ENCODE results near the gene RHCE. TPM values are rescaled to one million over a fixed set of nuclear protein-coding genes. Genes with fewer than 3 reads are reported as not detected.
A peak's percentile ranks its signal among the peaks of the same experiment; 100 is the strongest.
"Not testable (repeated sequence)": the region's sequence is repeated elsewhere in the genome, so short reads cannot be mapped to it uniquely, and the experiment has no call there.

The RHCE gene
- polyA plus RNA-seq, 2 donors = 0.20 to 0.73 TPM

DNA sequence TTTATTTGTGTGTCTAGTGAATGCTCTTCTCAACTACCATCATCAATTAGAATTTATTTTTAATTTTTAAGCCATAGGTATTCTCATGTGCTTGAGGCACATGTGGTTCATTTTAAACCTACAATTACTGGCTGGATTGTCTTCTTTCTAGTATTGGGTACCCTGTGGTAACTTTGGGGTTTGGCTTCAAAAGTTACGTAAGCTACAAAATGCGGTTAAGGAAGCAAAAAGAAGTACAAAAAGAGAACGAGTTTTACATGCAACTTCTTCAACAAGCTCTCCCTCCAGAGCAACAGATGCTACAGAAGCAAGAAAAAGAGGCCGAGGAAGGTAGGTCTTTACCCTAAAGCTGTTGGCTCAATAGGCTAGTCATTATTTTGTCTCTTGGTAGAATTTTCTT, 35.9 kb upstream of the RHCE start:
- Histone ChIP-seq H3K9me3 (ENCODE audit: control insufficient read depth in 2 of 2, insufficient read depth in 1 of 2, low read depth in 1 of 2, low read length in 1 of 2) (no peaks in the 10 kb centered on the region), H3K36me3 (ENCODE audit: control insufficient read depth in 2 of 2, insufficient read depth in 2 of 2, low read length in 1 of 2) (peaks cover 0 to 6% of the 10 kb centered on the region in 2 donors), H3K27ac (ENCODE audit: low read depth in 2 of 2, low read length in 1 of 2) (no peak overlapping the region), H3K4me1 (ENCODE audit: control insufficient read depth in 2 of 2, insufficient read depth in 2 of 2, low read length in 1 of 2) (no peaks in the 10 kb centered on the region), H3K4me3 (ENCODE audit: low read depth in 1 of 2, low read length in 2 of 2) (no peak overlapping the region), H3K27me3 (ENCODE audit: control insufficient read depth in 1 of 2, insufficient read depth in 2 of 2, low read length in 2 of 2) (no peaks in the 10 kb centered on the region)
- 84 to 89% methylated on average over 4 of the region's 4 CpGs for WGBS, 2 donors

DNA sequence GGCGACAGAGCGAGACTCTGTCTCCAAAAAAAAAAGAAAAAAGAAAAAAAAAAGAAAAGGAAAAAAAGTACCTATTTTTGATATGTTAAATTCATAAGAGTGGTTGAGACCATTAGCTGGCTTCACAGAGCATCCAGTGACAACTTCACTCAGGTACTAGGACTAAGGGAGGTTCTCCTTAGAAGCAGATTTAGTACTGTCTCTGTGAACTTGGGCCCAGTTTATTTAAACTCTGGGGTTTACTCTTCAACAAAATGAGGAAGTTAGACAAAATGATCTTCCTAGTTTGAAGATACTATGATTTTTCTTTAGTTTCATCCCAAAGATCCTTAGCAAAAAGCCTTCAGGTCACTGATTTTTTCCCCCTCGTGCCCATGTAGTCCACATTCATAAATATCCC, 31.3 kb upstream of the RHCE start:
- Histone ChIP-seq H3K4me3 (ENCODE audit: low read depth in 1 of 2, low read length in 2 of 2) (no peak overlapping the region), H3K36me3 (ENCODE audit: control insufficient read depth in 2 of 2, insufficient read depth in 2 of 2, low read length in 1 of 2) (no peaks in the 10 kb centered on the region), H3K4me1 (ENCODE audit: control insufficient read depth in 2 of 2, insufficient read depth in 2 of 2, low read length in 1 of 2) (no peaks in the 10 kb centered on the region), H3K27me3 (ENCODE audit: control insufficient read depth in 1 of 2, insufficient read depth in 2 of 2, low read length in 2 of 2) (no peaks in the 10 kb centered on the region), H3K9me3 (ENCODE audit: control insufficient read depth in 2 of 2, insufficient read depth in 1 of 2, low read depth in 1 of 2, low read length in 1 of 2) (no peaks in the 10 kb centered on the region), H3K27ac (ENCODE audit: low read depth in 2 of 2, low read length in 1 of 2) (no peak overlapping the region)
- 94 to 95% methylated on average over 3 of the region's 3 CpGs for WGBS, 2 donors

GRCh38 chr1:25450891-25451290, 30.3 kb upstream of the RHCE start:
- no peaks in the 10 kb centered on the region for H3K9me3 ChIP-seq (ENCODE audit: control insufficient read depth in 2 of 2, insufficient read depth in 1 of 2, low read depth in 1 of 2, low read length in 1 of 2)
- WGBS, 2 donors = 84 to 94% methylated on average over 2 of the region's 2 CpGs
- H3K4me1 ChIP-seq (ENCODE audit: control insufficient read depth in 2 of 2, insufficient read depth in 2 of 2, low read length in 1 of 2) = no peaks in the 10 kb centered on the region
- no peak overlapping the region for H3K4me3 ChIP-seq (ENCODE audit: low read depth in 1 of 2, low read length in 2 of 2)
- H3K27ac ChIP-seq (ENCODE audit: low read depth in 2 of 2, low read length in 1 of 2) = no peak overlapping the region
- no peaks in the 10 kb centered on the region for H3K27me3 ChIP-seq (ENCODE audit: control insufficient read depth in 1 of 2, insufficient read depth in 2 of 2, low read length in 2 of 2)
- no peaks in the 10 kb centered on the region for H3K36me3 ChIP-seq (ENCODE audit: control insufficient read depth in 2 of 2, insufficient read depth in 2 of 2, low read length in 1 of 2)

GRCh38 chr1:25447547-25447946, 26.9 kb upstream of the RHCE start:
- H3K27me3 ChIP-seq (ENCODE audit: control insufficient read depth in 1 of 2, insufficient read depth in 2 of 2, low read length in 2 of 2) = no peaks in the 10 kb centered on the region
- H3K4me1 ChIP-seq (ENCODE audit: control insufficient read depth in 2 of 2, insufficient read depth in 2 of 2, low read length in 1 of 2) = no peaks in the 10 kb centered on the region
- no peaks in the 10 kb centered on the region for H3K9me3 ChIP-seq (ENCODE audit: control insufficient read depth in 2 of 2, insufficient read depth in 1 of 2, low read depth in 1 of 2, low read length in 1 of 2)
- no peak overlapping the region for H3K27ac ChIP-seq (ENCODE audit: low read depth in 2 of 2, low read length in 1 of 2)
- no peaks in the 10 kb centered on the region for H3K36me3 ChIP-seq (ENCODE audit: control insufficient read depth in 2 of 2, insufficient read depth in 2 of 2, low read length in 1 of 2)
- H3K4me3 ChIP-seq (ENCODE audit: low read depth in 1 of 2, low read length in 2 of 2) = no peak overlapping the region

DNA sequence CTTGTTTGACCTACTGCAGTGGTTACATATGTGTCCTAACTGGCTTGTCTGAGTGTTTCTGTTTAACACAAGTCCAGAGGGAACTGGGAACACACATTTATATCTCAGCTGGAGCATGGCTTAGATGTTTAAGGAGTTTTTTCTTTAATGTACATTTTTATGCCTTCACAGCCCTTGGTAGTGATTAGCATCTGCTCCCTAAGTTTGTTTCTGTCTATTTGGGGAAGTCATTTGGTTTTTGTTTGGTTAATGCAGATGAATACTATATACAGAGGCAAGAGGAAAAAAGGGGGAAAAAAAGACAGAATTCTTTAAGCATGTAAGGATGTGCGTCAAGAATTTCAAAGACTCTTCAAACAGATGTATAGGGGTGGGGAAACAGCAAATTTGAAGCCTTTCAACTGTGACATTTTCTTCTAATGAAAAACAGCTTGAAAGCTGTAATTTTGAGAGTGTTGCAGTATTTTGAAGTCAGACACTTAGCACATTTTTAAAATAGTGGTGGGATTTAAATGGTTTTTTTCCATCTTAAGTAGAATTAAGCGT, 25.4 kb upstream of the RHCE start:
- WGBS, 2 donors = 82 to 83% methylated on average over 2 of the region's 2 CpGs
- H3K27ac ChIP-seq (ENCODE audit: low read depth in 2 of 2, low read length in 1 of 2) = no peak overlapping the region
- no peak overlapping the region for H3K4me3 ChIP-seq (ENCODE audit: low read depth in 1 of 2, low read length in 2 of 2)
- H3K36me3 ChIP-seq (ENCODE audit: control insufficient read depth in 2 of 2, insufficient read depth in 2 of 2, low read length in 1 of 2) = no peaks in the 10 kb centered on the region
- no peaks in the 10 kb centered on the region for H3K27me3 ChIP-seq (ENCODE audit: control insufficient read depth in 1 of 2, insufficient read depth in 2 of 2, low read length in 2 of 2)
- H3K4me1 ChIP-seq (ENCODE audit: control insufficient read depth in 2 of 2, insufficient read depth in 2 of 2, low read length in 1 of 2) = no peaks in the 10 kb centered on the region
- H3K9me3 ChIP-seq (ENCODE audit: control insufficient read depth in 2 of 2, insufficient read depth in 1 of 2, low read depth in 1 of 2, low read length in 1 of 2) = no peaks in the 10 kb centered on the region

DNA sequence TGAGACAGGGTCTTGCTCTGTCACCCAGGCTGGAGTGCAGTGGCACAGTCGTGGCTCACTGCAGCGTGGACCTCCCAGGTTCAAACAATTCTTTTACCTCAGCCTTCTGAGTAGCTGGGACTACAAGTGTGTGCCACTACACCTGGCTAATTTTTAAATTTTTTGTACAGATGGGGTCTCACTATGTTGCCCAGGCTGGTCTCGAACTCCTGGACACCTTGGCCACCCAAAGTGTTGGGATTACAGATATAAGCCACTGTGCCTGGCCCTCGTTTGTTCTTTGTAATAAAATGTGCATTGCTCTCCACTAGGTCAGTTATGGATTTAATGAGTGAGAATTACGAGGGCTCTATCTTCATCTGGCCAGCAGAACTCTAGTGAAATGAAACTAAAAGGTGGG, 24.0 kb upstream of the RHCE start:
- 92 to 93% methylated on average over 5 of the region's 5 CpGs for WGBS, 2 donors
- H3K27me3 ChIP-seq (ENCODE audit: control insufficient read depth in 1 of 2, insufficient read depth in 2 of 2, low read length in 2 of 2); H3K36me3 ChIP-seq (ENCODE audit: control insufficient read depth in 2 of 2, insufficient read depth in 2 of 2, low read length in 1 of 2); H3K4me3 ChIP-seq (ENCODE audit: low read depth in 1 of 2, low read length in 2 of 2); H3K4me1 ChIP-seq (ENCODE audit: control insufficient read depth in 2 of 2, insufficient read depth in 2 of 2, low read length in 1 of 2); H3K9me3 ChIP-seq (ENCODE audit: control insufficient read depth in 2 of 2, insufficient read depth in 1 of 2, low read depth in 1 of 2, low read length in 1 of 2); H3K27ac ChIP-seq (ENCODE audit: low read depth in 2 of 2, low read length in 1 of 2): not testable (repeated sequence)

- 53 to 58% methylated on average over 4 of the region's 4 CpGs for WGBS, 2 donors
- Histone ChIP-seq H3K9me3 (ENCODE audit: control insufficient read depth in 2 of 2, insufficient read depth in 1 of 2, low read depth in 1 of 2, low read length in 1 of 2) (no peaks in the 10 kb centered on the region), H3K4me1 (ENCODE audit: control insufficient read depth in 2 of 2, insufficient read depth in 2 of 2, low read length in 1 of 2) (no peaks in the 10 kb centered on the region), H3K36me3 (ENCODE audit: control insufficient read depth in 2 of 2, insufficient read depth in 2 of 2, low read length in 1 of 2) (no peaks in the 10 kb centered on the region), H3K4me3 (ENCODE audit: low read depth in 1 of 2, low read length in 2 of 2) (no peak overlapping the region), H3K27ac (ENCODE audit: low read depth in 2 of 2, low read length in 1 of 2) (peak overlapping the region; percentile 85 to 89), H3K27me3 (ENCODE audit: control insufficient read depth in 1 of 2, insufficient read depth in 2 of 2, low read length in 2 of 2) (no peaks in the 10 kb centered on the region)
These were observed 22.5 kb upstream of the RHCE start for GRCh38 chr1:25443030-25443699.

DNA sequence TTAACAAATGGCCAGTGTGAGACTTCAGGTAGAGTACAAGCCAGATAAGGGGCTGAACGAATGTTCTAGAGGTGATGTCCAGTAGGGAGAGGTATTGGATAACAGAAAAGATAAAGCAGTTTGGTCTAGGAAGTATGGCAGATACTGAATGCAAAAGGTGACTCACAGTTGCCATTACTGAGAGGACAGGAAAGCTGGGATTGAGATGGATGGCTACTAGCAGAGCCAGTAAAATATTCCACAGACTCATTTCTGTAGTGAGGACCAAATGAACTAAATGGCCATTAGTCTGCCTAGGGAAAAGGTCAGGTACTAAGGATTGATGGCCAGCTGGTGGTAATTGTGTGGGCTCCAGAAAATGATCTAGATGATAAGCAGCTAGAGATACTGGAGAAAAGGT, 21.6 kb upstream of the RHCE start:
- 51 to 68% methylated on average over 1 of the region's 1 CpG for WGBS, 2 donors
- Histone ChIP-seq H3K36me3 (ENCODE audit: control insufficient read depth in 2 of 2, insufficient read depth in 2 of 2, low read length in 1 of 2) (peaks cover 0 to 3% of the 10 kb centered on the region in 2 donors), H3K27me3 (ENCODE audit: control insufficient read depth in 1 of 2, insufficient read depth in 2 of 2, low read length in 2 of 2) (no peaks in the 10 kb centered on the region), H3K27ac (ENCODE audit: low read depth in 2 of 2, low read length in 1 of 2) (no peak overlapping the region), H3K4me1 (ENCODE audit: control insufficient read depth in 2 of 2, insufficient read depth in 2 of 2, low read length in 1 of 2) (no peaks in the 10 kb centered on the region), H3K4me3 (ENCODE audit: low read depth in 1 of 2, low read length in 2 of 2) (no peak overlapping the region), H3K9me3 (ENCODE audit: control insufficient read depth in 2 of 2, insufficient read depth in 1 of 2, low read depth in 1 of 2, low read length in 1 of 2) (no peaks in the 10 kb centered on the region)

DNA sequence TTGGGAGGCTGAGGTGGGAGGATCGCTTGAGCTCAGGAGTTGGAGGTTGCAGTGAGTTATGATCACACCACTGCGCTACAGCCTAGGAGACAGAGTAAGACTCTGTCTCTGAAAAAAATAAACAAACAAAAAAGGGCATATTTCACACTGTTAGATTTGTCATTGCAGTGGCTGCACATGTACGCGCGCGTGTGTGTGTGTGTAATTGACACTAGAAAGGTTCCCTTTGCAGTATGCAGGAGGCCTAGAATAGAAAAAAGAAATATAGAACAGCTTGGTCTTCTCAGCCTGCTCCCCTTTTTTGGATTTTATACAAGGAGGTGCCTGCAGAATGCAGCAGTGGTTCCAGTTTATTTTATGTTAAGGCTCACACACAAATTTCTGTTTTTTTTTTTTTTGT, 18.7 kb upstream of the RHCE start:
- H3K36me3 ChIP-seq (ENCODE audit: control insufficient read depth in 2 of 2, insufficient read depth in 2 of 2, low read length in 1 of 2) = peaks cover 0 to 3% of the 10 kb centered on the region in 2 donors
- no peaks in the 10 kb centered on the region for H3K4me1 ChIP-seq (ENCODE audit: control insufficient read depth in 2 of 2, insufficient read depth in 2 of 2, low read length in 1 of 2)
- no peak overlapping the region for H3K4me3 ChIP-seq (ENCODE audit: low read depth in 1 of 2, low read length in 2 of 2)
- H3K27me3 ChIP-seq (ENCODE audit: control insufficient read depth in 1 of 2, insufficient read depth in 2 of 2, low read length in 2 of 2) = no peaks in the 10 kb centered on the region
- H3K27ac ChIP-seq (ENCODE audit: low read depth in 2 of 2, low read length in 1 of 2) = no peak overlapping the region
- H3K9me3 ChIP-seq (ENCODE audit: control insufficient read depth in 2 of 2, insufficient read depth in 1 of 2, low read depth in 1 of 2, low read length in 1 of 2) = no peaks in the 10 kb centered on the region
- WGBS, 2 donors = 96 to 99% methylated on average over 6 of the region's 6 CpGs

DNA sequence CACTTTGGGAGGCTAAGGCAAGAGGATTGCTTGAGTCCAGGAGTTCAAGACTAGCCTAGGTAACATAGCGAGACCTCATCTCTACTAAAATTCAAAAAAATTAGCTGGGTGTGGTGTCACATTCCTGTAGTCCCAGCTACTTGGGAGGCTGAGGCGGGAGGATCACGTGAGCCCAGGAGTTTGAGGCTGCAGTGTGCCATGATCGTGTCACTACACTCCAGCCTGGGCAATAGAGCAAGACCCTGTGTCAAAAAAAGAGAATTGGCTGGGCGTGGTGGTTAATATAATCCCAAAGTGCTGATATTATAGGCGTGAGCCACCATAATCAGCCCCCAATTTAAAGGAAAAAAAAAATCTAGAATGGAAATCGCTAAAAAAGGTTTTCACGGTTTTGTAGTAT, 17.0 kb upstream of the RHCE start:
- Histone ChIP-seq H3K27ac (ENCODE audit: low read depth in 2 of 2, low read length in 1 of 2) (no peak overlapping the region), H3K27me3 (ENCODE audit: control insufficient read depth in 1 of 2, insufficient read depth in 2 of 2, low read length in 2 of 2) (no peaks in the 10 kb centered on the region), H3K36me3 (ENCODE audit: control insufficient read depth in 2 of 2, insufficient read depth in 2 of 2, low read length in 1 of 2) (peaks cover 0 to 3% of the 10 kb centered on the region in 2 donors), H3K4me3 (ENCODE audit: low read depth in 1 of 2, low read length in 2 of 2) (no peak overlapping the region), H3K4me1 (ENCODE audit: control insufficient read depth in 2 of 2, insufficient read depth in 2 of 2, low read length in 1 of 2) (no peaks in the 10 kb centered on the region), H3K9me3 (ENCODE audit: control insufficient read depth in 2 of 2, insufficient read depth in 1 of 2, low read depth in 1 of 2, low read length in 1 of 2) (no peaks in the 10 kb centered on the region)
- 96 to 98% methylated on average over 8 of the region's 8 CpGs for WGBS, 2 donors
